Peyer's patch (tissue), 4 donors: Measurements from ENCODE around the gene XPNPEP2. TPM values are rescaled to one million over a fixed set of nuclear protein-coding genes. Genes with fewer than 3 reads are reported as not detected.

Source experiments
- DNase-seq, 3 donors: peaks; one replicate each; pipeline ENCODE4 v3.0.0-alpha.2; 2017 to 2019
- H3K27ac ChIP-seq, 4 donors: fragments of 200-600 bp; sonication (generic); one replicate each; pipeline ENCODE4 v1.5.1; 2016 to 2019
- H3K27me3 ChIP-seq, 2 donors: fragments of 200-600 bp; sonication (generic); one replicate each; pipeline ENCODE4 v1.5.1; 2019
- H3K36me3 ChIP-seq, 3 donors: fragments of 200-600 bp; sonication (generic); one replicate each; pipeline ENCODE4 v1.5.1; 2016 to 2019
- H3K4me1 ChIP-seq, 4 donors: fragments of 200-600 bp; sonication (generic); one replicate each; pipeline ENCODE4 v1.5.1; 2016 to 2019
- H3K4me3 ChIP-seq, 4 donors: fragments of 200-600 bp; sonication (generic); 1 replicate in 3 of 4; 2 replicates in 1 of 4; pipeline ENCODE4 v1.5.1; 2016 to 2019; ENCODE audit warnings: mild to moderate bottlenecking in 1 of 4
- H3K9me3 ChIP-seq, 4 donors: fragments of 200-600 bp; sonication (generic); one replicate each; pipeline ENCODE4 v1.5.1; 2016 to 2019; ENCODE audit warnings: mild to moderate bottlenecking in 1 of 4
- POLR2A ChIP-seq, 2 donors: fragments of 450-650 bp; IDR thresholded peaks; one replicate each; pipeline ENCODE4 v1.5.1; 2017; ENCODE audit warnings: antibody characterized with exemption in 2 of 2, mild to moderate bottlenecking in 2 of 2, moderate library complexity in 2 of 2
- total RNA-seq, 4 donors: library from RNA; depleted of rRNA; stranded (reverse); fragments of >200 nt; gene quantifications; one replicate each; pipeline ENCODE4 v1.1.0, GENCODE V29; 2016
- TF ChIP-seq, protein P1 (sequence below), 6 experiments: fragments of 450-650 bp in 4 of 6; fragments of 200-600 bp in 2 of 6; sonication (generic) in 1 of 6; IDR thresholded peaks; one replicate each; pipeline ENCODE4 v1.5.1; 2017 to 2019; ENCODE audit warnings: antibody characterized with exemption in 6 of 6, mild to moderate bottlenecking in 3 of 6, moderate library complexity in 1 of 6

The XPNPEP2 gene
- total RNA-seq, 4 donors from 2014 or later, result 5.8 to 875 (median 803) TPM

DNA sequence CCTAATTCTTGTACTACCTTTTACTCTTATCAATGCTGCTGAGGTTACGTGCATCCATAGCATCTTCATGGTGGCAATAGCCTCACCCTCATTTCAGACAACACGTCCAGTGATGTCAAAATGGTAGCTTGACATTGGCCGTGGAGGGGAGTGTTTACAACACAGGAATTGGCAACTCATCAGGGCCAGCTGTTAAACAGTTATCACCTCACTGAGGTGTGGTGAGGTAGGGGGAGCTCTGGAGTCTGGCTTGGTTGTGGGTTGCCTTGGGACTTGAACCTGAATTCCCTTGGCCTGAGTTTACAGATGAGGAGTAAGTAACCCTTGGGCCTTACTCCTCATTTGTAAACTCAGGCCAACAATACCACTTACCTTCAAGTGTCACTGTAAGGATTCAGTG, 51.4 kb downstream of the XPNPEP2 start:
- H3K27me3 ChIP-seq, result no peaks in the 10 kb centered on the region
- no peaks in the 10 kb centered on the region for H3K36me3 ChIP-seq
- no peak for DNase-seq
- H3K27ac ChIP-seq, result no peak overlapping the region
- peaks cover 0 to 6% (median 0%) of the 10 kb centered on the region in 4 donors for H3K4me1 ChIP-seq
- no peak overlapping the region for H3K4me3 ChIP-seq
- H3K9me3 ChIP-seq, result no peaks in the 10 kb centered on the region
- no peak for TF ChIP-seq POLR2A (IDR thresholded peaks at IDR 0.05)

DNA sequence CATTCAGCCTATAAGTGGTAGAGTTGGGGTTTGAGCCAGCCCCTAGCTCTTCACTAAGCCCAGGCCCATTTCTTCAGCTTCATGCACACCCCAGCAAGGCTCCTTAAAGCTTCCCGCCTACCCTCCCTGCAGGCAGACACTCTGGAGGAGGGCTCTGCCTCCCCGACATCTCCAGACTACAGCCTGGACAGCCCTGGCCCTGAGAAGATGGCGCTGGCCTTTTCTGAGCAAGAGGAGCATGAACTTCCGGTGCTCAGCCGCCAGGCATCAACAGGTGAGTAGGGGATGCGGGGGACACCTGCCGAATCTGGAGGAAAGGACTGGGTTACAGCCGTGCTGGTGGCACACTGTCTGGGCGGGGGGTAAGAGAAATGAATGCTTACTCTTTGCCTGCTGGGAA, 52.0 kb downstream of the XPNPEP2 start:
- H3K9me3 ChIP-seq, result no peaks in the 10 kb centered on the region

DNA sequence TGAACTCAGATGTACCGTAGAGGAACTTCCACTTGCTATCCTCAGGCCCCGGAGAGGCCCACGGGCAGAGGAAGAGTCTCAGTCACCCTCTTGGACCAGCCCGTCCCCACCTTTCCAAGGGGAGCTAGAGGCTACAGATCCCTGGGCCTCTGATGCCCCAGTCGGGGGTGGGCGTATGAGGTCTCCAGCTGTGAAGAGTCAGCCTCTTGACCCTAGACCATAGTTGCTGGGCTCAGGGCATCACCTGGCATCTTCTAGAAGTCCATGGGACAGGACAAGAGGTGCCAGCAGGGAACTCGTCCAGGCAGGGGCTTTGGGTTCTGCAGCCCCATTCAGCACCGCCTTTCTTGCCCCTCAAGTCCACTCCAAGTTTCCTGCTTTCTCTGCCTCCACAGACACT, 52.6 kb downstream of the XPNPEP2 start:
- H3K4me1 ChIP-seq, result no peaks in the 10 kb centered on the region
- DNase-seq, result no peak
- no peak overlapping the region for H3K4me3 ChIP-seq
- no peaks in the 10 kb centered on the region for H3K36me3 ChIP-seq
- no peaks in the 10 kb centered on the region for H3K9me3 ChIP-seq
- H3K27ac ChIP-seq, result no peak overlapping the region
- H3K27me3 ChIP-seq, result no peaks in the 10 kb centered on the region
- TF ChIP-seq POLR2A (IDR thresholded peaks at IDR 0.05), result no peak
- TF ChIP-seq, protein P1, sequence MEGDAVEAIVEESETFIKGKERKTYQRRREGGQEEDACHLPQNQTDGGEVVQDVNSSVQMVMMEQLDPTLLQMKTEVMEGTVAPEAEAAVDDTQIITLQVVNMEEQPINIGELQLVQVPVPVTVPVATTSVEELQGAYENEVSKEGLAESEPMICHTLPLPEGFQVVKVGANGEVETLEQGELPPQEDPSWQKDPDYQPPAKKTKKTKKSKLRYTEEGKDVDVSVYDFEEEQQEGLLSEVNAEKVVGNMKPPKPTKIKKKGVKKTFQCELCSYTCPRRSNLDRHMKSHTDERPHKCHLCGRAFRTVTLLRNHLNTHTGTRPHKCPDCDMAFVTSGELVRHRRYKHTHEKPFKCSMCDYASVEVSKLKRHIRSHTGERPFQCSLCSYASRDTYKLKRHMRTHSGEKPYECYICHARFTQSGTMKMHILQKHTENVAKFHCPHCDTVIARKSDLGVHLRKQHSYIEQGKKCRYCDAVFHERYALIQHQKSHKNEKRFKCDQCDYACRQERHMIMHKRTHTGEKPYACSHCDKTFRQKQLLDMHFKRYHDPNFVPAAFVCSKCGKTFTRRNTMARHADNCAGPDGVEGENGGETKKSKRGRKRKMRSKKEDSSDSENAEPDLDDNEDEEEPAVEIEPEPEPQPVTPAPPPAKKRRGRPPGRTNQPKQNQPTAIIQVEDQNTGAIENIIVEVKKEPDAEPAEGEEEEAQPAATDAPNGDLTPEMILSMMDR (IDR thresholded peaks at IDR 0.05), result no peak

More for the DNA sequence above, 52.0 kb downstream of the XPNPEP2 start:
- Histone ChIP-seq H3K4me1 (no peaks in the 10 kb centered on the region), H3K4me3 (no peak overlapping the region), H3K27me3 (no peaks in the 10 kb centered on the region), H3K27ac (no peak overlapping the region), H3K36me3 (no peaks in the 10 kb centered on the region)
- TF ChIP-seq, protein P1 (IDR thresholded peaks at IDR 0.05), result no peak
- no peak for TF ChIP-seq POLR2A (IDR thresholded peaks at IDR 0.05)
- DNase-seq, result no peak

DNA sequence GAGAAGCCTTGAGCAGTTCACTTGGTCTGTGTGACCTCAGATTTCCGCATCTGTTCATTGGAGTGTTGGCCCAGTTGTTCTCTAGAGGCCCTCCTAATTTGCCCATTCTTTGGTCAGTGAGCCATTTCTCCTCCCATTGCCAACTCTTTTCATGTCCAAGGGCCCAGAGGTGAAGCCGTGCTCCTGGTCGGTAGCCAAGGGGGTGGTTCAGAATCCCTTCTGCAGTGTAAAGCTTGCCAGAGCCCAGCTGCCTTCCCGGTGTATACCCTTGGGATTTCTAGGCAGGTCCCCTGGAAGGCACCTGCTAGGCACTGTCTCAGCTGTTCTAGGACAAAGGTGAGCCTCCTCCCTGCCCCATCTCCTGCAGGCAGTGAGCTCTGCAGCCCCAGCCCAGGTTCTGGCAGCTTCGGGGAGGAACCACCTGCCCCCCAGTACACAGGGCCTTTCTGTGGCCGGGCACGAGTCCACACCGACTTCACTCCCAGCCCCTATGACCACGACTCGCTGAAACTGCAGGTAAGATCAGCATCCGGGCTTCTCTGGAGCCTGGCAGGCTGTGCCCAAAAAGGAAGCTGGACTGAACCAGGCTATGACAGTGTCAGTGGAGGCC, 53.3 kb downstream of the XPNPEP2 start:
- H3K36me3 ChIP-seq, result no peaks in the 10 kb centered on the region
- DNase-seq, result no peak
- H3K4me3 ChIP-seq, result no peak overlapping the region
- no peaks in the 10 kb centered on the region for H3K4me1 ChIP-seq
- H3K9me3 ChIP-seq, result no peaks in the 10 kb centered on the region
- H3K27ac ChIP-seq, result no peak overlapping the region
- H3K27me3 ChIP-seq, result no peaks in the 10 kb centered on the region
- no peak for TF ChIP-seq POLR2A (IDR thresholded peaks at IDR 0.05)
- TF ChIP-seq, protein P1 (IDR thresholded peaks at IDR 0.05), result no peak

DNA sequence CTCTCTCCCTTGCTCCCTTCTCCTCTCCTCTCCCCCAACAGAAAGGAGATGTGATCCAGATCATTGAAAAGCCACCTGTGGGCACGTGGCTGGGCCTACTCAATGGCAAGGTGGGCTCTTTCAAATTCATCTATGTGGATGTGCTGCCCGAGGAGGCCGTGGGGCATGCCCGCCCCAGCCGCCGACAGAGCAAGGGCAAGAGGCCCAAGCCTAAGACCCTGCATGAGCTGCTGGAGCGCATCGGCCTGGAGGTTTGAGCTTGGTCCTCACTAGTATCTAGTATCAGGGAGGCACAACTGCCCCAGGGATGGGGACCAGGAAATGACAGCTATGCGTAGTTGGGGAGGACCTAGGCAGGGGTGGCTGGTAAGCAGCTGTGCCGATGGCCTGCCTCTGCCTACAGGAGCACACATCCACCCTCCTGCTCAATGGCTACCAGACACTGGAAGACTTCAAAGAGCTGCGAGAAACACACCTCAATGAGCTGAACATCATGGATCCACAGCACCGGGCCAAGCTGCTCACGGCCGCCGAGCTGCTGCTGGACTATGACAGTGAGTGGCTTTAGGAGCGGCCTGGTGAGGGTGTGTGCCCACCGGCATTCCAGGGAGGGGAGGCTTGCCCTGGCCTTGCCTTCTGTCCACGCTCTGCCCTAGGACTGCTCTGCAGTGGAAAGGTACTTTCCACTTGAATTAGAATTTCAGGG, 54.0 kb downstream of the XPNPEP2 start:
- no peak for DNase-seq
- no peak overlapping the region for H3K4me3 ChIP-seq
- H3K9me3 ChIP-seq, result no peaks in the 10 kb centered on the region
- H3K4me1 ChIP-seq, result no peaks in the 10 kb centered on the region
- TF ChIP-seq, protein P1 (IDR thresholded peaks at IDR 0.05), result no peak
- TF ChIP-seq POLR2A (IDR thresholded peaks at IDR 0.05), result no peak
- no peaks in the 10 kb centered on the region for H3K36me3 ChIP-seq
- H3K27me3 ChIP-seq, result no peaks in the 10 kb centered on the region
- no peak overlapping the region for H3K27ac ChIP-seq

DNA sequence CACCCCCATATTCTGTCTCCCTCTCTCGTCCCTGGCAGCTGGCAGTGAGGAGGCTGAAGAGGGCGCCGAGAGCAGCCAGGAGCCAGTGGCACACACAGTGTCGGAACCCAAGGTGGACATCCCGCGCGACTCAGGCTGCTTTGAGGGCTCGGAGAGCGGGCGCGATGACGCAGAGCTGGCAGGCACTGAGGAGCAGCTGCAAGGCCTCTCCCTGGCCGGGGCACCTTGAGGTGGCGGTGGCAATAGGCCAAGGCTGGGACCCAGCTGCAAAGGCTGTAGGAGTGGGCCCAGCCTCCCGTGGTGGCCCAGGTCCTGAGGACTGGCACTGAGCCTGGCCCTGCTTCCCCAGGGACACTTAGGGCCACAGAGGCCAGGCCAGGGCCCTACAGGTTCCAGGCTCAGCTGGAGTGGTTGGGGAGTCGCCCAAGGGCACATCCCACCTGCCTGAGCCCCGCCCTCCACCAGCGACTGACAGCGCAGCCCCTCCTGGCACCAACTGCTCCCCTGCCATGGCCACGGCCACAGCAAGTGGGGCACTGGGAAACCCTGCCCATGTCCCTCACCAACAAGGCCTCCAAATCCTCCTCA, 54.9 kb downstream of the XPNPEP2 start:
- Histone ChIP-seq H3K27me3 (no peaks in the 10 kb centered on the region), H3K9me3 (no peaks in the 10 kb centered on the region), H3K4me3 (no peak overlapping the region), H3K27ac (no peak overlapping the region), H3K36me3 (no peaks in the 10 kb centered on the region), H3K4me1 (no peaks in the 10 kb centered on the region)
- TF ChIP-seq POLR2A (IDR thresholded peaks at IDR 0.05), result no peak
- TF ChIP-seq, protein P1 (IDR thresholded peaks at IDR 0.05), result no peak
- DNase-seq, result no peak
